Measurements from ENCODE around the gene PIEZO1. TPM values are rescaled to one million over a fixed set of nuclear protein-coding genes. Genes with fewer than 3 reads are reported as not detected.

The PIEZO1 gene
- total and polyA plus RNA-seq, 10 of the 15 experiments (the other 5 are each of a cell fraction or from before 2014, with no cell fraction given), result 1.3 to 169 (median 33.4) TPM

DNA sequence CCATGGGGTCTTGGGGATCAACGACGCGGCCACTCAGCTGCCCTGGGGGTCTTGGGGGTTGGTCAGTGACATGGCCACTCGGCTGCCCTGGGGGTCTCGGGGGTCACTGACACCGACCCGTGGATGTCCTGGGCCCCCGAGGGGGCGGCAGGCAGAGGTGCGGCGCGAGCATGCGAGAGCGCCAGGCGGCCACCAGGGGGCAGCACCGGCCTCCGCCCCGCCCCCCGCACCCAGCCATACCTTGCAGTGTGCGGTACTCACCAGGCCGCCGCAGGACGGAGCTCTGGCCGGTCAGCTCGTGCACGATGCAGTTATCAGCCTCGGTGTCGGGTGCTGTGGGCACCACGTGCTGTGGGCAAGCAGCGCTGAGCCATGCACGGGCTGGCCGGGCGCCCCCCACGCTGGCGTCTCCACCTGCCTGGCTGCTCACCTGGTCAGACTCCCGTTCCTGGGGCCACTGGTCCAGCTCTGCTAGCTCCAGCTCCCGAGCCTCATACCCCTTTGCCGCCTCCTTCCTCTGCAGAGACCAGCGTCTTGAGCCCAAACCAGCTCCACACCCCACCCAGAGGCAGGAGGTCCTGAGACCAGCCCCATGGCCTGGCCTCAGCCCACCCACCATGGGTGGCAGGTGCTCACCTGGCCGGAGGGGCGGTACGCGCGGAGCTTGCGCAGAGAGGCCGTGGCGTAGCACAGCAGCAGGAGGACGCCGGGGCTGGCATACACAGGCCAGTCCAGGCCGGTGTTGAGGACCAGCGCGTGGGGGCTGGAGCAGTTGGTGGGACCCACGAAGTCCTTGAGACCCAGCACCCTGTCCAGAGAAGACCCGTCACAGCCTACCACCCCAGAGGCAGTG is 47.5 kb downstream of the PIEZO1 start (continued):
- TF ChIP-seq, protein P1, sequence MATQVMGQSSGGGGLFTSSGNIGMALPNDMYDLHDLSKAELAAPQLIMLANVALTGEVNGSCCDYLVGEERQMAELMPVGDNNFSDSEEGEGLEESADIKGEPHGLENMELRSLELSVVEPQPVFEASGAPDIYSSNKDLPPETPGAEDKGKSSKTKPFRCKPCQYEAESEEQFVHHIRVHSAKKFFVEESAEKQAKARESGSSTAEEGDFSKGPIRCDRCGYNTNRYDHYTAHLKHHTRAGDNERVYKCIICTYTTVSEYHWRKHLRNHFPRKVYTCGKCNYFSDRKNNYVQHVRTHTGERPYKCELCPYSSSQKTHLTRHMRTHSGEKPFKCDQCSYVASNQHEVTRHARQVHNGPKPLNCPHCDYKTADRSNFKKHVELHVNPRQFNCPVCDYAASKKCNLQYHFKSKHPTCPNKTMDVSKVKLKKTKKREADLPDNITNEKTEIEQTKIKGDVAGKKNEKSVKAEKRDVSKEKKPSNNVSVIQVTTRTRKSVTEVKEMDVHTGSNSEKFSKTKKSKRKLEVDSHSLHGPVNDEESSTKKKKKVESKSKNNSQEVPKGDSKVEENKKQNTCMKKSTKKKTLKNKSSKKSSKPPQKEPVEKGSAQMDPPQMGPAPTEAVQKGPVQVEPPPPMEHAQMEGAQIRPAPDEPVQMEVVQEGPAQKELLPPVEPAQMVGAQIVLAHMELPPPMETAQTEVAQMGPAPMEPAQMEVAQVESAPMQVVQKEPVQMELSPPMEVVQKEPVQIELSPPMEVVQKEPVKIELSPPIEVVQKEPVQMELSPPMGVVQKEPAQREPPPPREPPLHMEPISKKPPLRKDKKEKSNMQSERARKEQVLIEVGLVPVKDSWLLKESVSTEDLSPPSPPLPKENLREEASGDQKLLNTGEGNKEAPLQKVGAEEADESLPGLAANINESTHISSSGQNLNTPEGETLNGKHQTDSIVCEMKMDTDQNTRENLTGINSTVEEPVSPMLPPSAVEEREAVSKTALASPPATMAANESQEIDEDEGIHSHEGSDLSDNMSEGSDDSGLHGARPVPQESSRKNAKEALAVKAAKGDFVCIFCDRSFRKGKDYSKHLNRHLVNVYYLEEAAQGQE (IDR thresholded peaks at IDR 0.05; ENCODE audit: low read depth, low read length), result no peak
- no peak for TF ChIP-seq CHD4 (IDR thresholded peaks at IDR 0.05)
- peak; percentile 37; the same call in 1 of the 2 replicates for TF ChIP-seq PAX5 (IDR thresholded peaks at IDR 0.05; ENCODE audit: borderline replicate concordance, low read depth, low read length)
- peak; percentile 92 for TF ChIP-seq GATAD2B (conservative IDR thresholded peaks at IDR 0.05; ENCODE audit: low read depth)
- TF ChIP-seq, protein P2, sequence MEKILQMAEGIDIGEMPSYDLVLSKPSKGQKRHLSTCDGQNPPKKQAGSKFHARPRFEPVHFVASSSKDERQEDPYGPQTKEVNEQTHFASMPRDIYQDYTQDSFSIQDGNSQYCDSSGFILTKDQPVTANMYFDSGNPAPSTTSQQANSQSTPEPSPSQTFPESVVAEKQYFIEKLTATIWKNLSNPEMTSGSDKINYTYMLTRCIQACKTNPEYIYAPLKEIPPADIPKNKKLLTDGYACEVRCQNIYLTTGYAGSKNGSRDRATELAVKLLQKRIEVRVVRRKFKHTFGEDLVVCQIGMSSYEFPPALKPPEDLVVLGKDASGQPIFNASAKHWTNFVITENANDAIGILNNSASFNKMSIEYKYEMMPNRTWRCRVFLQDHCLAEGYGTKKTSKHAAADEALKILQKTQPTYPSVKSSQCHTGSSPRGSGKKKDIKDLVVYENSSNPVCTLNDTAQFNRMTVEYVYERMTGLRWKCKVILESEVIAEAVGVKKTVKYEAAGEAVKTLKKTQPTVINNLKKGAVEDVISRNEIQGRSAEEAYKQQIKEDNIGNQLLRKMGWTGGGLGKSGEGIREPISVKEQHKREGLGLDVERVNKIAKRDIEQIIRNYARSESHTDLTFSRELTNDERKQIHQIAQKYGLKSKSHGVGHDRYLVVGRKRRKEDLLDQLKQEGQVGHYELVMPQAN (conservative IDR thresholded peaks at IDR 0.05), result peak; percentile 52; the same call in 1 of the 2 replicates
- TF ChIP-seq, protein P3, sequence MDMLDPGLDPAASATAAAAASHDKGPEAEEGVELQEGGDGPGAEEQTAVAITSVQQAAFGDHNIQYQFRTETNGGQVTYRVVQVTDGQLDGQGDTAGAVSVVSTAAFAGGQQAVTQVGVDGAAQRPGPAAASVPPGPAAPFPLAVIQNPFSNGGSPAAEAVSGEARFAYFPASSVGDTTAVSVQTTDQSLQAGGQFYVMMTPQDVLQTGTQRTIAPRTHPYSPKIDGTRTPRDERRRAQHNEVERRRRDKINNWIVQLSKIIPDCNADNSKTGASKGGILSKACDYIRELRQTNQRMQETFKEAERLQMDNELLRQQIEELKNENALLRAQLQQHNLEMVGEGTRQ (IDR thresholded peaks at IDR 0.05; ENCODE audit: borderline replicate concordance, low read depth, low read length), result no peak
- TF ChIP-seq, protein P4, sequence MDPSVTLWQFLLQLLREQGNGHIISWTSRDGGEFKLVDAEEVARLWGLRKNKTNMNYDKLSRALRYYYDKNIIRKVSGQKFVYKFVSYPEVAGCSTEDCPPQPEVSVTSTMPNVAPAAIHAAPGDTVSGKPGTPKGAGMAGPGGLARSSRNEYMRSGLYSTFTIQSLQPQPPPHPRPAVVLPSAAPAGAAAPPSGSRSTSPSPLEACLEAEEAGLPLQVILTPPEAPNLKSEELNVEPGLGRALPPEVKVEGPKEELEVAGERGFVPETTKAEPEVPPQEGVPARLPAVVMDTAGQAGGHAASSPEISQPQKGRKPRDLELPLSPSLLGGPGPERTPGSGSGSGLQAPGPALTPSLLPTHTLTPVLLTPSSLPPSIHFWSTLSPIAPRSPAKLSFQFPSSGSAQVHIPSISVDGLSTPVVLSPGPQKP (IDR thresholded peaks at IDR 0.05; ENCODE audit: low read depth, low read length), result no peak
- TF ChIP-seq, protein P5, sequence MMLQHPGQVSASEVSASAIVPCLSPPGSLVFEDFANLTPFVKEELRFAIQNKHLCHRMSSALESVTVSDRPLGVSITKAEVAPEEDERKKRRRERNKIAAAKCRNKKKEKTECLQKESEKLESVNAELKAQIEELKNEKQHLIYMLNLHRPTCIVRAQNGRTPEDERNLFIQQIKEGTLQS (IDR thresholded peaks at IDR 0.05; ENCODE audit: borderline replicate concordance, extremely low read depth, low read depth, low read length), result no peak
- TF ChIP-seq PAX8 (IDR thresholded peaks at IDR 0.05), result no peak
- TF ChIP-seq CHD2 (IDR thresholded peaks at IDR 0.05; ENCODE audit: borderline replicate concordance, low read depth, low read length), result peak; percentile 73
- no peak for TF ChIP-seq SUPT20H (IDR thresholded peaks at IDR 0.05; ENCODE audit: borderline replicate concordance, control insufficient read depth, low read depth, low read length)
- no peak for TF ChIP-seq CREM (IDR thresholded peaks at IDR 0.05; ENCODE audit: low read depth)
- TF ChIP-seq MYC (IDR thresholded peaks at IDR 0.05; ENCODE audit: insufficient read depth, insufficient read length, insufficient replicate concordance, low read length, severe bottlenecking), result no peak
- peak; percentile 69; the same call in 1 of the 2 replicates for TF ChIP-seq NR2F1 (conservative IDR thresholded peaks at IDR 0.05)
- TF ChIP-seq ESRRA (IDR thresholded peaks at IDR 0.05; ENCODE audit: low read length), result no peak
- TF ChIP-seq EP300 (IDR thresholded peaks at IDR 0.05; ENCODE audit: borderline replicate concordance in 1 of 2, control insufficient read depth in 1 of 2, low read depth in 2 of 2, low read length in 2 of 2), result no peak
- TF ChIP-seq RBBP5 (conservative IDR thresholded peaks at IDR 0.05), result no peak
- no peak for TF ChIP-seq POLR2AphosphoS5 (IDR thresholded peaks at IDR 0.05; ENCODE audit: low read length)
- TF ChIP-seq, protein P6, sequence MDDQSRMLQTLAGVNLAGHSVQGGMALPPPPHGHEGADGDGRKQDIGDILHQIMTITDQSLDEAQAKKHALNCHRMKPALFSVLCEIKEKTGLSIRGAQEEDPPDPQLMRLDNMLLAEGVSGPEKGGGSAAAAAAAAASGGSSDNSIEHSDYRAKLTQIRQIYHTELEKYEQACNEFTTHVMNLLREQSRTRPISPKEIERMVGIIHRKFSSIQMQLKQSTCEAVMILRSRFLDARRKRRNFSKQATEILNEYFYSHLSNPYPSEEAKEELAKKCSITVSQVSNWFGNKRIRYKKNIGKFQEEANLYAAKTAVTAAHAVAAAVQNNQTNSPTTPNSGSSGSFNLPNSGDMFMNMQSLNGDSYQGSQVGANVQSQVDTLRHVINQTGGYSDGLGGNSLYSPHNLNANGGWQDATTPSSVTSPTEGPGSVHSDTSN (IDR thresholded peaks at IDR 0.05; ENCODE audit: insufficient replicate concordance, low read depth, low read length), result no peak

Measured in GM12878 (cell line).